ENCODE data around the gene TRNAU1AP. TPM values are rescaled to one million over a fixed set of nuclear protein-coding genes. Genes with fewer than 3 reads are reported as not detected.

The TRNAU1AP gene
- total and polyA plus RNA-seq, 2 of the 13 experiments (the other 11 are each of a cell fraction or from before 2014, with no cell fraction given) = 29.0 to 42.9 TPM

- TF ChIP-seq RORA (CRISPR knock-in tag; IDR thresholded peaks at IDR 0.05) = no peak
- TF ChIP-seq ZNF781 (CRISPR knock-in tag; IDR thresholded peaks at IDR 0.05; ENCODE audit: borderline replicate concordance, not compliant biosample characterization) = no peak
- no peak for TF ChIP-seq NFYB (CRISPR knock-in tag; IDR thresholded peaks at IDR 0.05)
- TF ChIP-seq ZNF24 (IDR thresholded peaks at IDR 0.05) = no peak
- TF ChIP-seq, protein P1, sequence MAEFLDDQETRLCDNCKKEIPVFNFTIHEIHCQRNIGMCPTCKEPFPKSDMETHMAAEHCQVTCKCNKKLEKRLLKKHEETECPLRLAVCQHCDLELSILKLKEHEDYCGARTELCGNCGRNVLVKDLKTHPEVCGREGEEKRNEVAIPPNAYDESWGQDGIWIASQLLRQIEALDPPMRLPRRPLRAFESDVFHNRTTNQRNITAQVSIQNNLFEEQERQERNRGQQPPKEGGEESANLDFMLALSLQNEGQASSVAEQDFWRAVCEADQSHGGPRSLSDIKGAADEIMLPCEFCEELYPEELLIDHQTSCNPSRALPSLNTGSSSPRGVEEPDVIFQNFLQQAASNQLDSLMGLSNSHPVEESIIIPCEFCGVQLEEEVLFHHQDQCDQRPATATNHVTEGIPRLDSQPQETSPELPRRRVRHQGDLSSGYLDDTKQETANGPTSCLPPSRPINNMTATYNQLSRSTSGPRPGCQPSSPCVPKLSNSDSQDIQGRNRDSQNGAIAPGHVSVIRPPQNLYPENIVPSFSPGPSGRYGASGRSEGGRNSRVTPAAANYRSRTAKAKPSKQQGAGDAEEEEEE (CRISPR knock-in tag; IDR thresholded peaks at IDR 0.05; ENCODE audit: borderline replicate concordance) = no peak
- no peak for TF ChIP-seq RERE (CRISPR knock-in tag; IDR thresholded peaks at IDR 0.05; ENCODE audit: low read depth)
- peak; percentile 80 for TF ChIP-seq MIXL1 (CRISPR knock-in tag; IDR thresholded peaks at IDR 0.05)
- no peak for TF ChIP-seq POLR2AphosphoS2 (IDR thresholded peaks at IDR 0.05; ENCODE audit: low read depth, low read length)
- peak; percentile 55; the same call in 1 of the 2 replicates for TF ChIP-seq CAMTA2 (CRISPR knock-in tag; IDR thresholded peaks at IDR 0.05; ENCODE audit: borderline replicate concordance)
- TF ChIP-seq MAF1 (CRISPR knock-in tag; IDR thresholded peaks at IDR 0.05; ENCODE audit: borderline replicate concordance) = 0 out of 2 replicates have a peak, but pooled peaks have one; percentile 3
- TF ChIP-seq ZBTB21 (CRISPR knock-in tag; IDR thresholded peaks at IDR 0.05) = no peak
- TF ChIP-seq ZNF672 (CRISPR knock-in tag; IDR thresholded peaks at IDR 0.05) = no peak
- TF ChIP-seq ZEB1 (IDR thresholded peaks at IDR 0.05; ENCODE audit: insufficient replicate concordance, low read depth) = peak; percentile 14
- TF ChIP-seq ZNF740 (CRISPR knock-in tag; IDR thresholded peaks at IDR 0.05) = no peak
- no peak for TF ChIP-seq ZNF550 (CRISPR knock-in tag; IDR thresholded peaks at IDR 0.05; ENCODE audit: borderline replicate concordance)
- TF ChIP-seq ERF (CRISPR knock-in tag; IDR thresholded peaks at IDR 0.05) = peak; percentile 60; the same call in 1 of the 2 replicates
- TF ChIP-seq ZNF629 (CRISPR knock-in tag; conservative IDR thresholded peaks at IDR 0.05) = no peak; the same call in 1 of the 2 replicates
- no peak for TF ChIP-seq ZBTB3 (CRISPR knock-in tag; IDR thresholded peaks at IDR 0.05; ENCODE audit: borderline replicate concordance, low read depth)
- TF ChIP-seq ZNF784 (CRISPR knock-in tag; IDR thresholded peaks at IDR 0.05; ENCODE audit: borderline replicate concordance) = no peak
- TF ChIP-seq NCOA1 (CRISPR knock-in tag; IDR thresholded peaks at IDR 0.05) = no peak
- TF ChIP-seq CENPBD1 (CRISPR knock-in tag; IDR thresholded peaks at IDR 0.05; ENCODE audit: borderline replicate concordance, low read depth) = no peak
- no peak for TF ChIP-seq JUN (CRISPR knock-in tag; IDR thresholded peaks at IDR 0.05)
These were observed 38.9 kb downstream of the TRNAU1AP start, which contains the start of gene RAB42 (continued) for GRCh38 chr1:28591708-28592320.
